ENCODE results near the gene TARS2. TPM values are rescaled to one million over a fixed set of nuclear protein-coding genes. Genes with fewer than 3 reads are reported as not detected.

TARS2 gene
- total RNA-seq, 1 experiment from 2014 or later, result 42.9 TPM

DNA sequence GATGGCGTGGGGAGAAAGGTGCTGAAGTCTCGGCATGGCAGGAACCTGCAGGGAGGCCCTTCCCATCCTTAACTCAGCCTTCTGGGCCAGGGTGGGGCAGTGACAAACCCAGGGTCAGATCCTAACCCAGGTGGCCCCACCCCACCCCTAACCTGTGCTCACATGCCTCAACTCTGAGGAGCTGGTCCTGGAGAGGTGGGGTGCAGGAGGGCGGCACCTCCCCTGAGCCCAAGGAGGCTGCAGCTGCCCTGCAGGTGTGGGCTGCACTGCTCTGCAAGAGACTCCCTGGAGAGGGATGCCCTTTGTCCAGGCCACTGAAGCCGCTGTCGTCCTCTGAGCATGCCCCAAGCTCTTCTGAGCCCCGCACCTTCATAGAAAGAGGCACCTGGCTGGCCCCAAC lies 46.8 kb downstream of the TARS2 start:
- no peaks in the 10 kb centered on the region for H3K36me3 Mint-ChIP-seq
- H3K27ac Mint-ChIP-seq, result no peak overlapping the region
- ChIA-PET POLR2A (no interaction called here), CTCF (interaction anchor here (1.5 to 8.6 kb wide), 5 partner anchors 10 to 48 kb away, joined by 3 to 144 read pairs (median 124); partner anchors contain the start of genes ADAMTSL4 and FALEC)
- H3K9me3 Mint-ChIP-seq, result no peaks in the 10 kb centered on the region
- H3K4me1 Mint-ChIP-seq, result peaks cover 19% of the 10 kb centered on the region
- no peak for TF ChIP-seq NR3C1 (CRISPR knock-in tag; conservative IDR thresholded peaks at IDR 0.05; ENCODE audit: low read depth)
- TF ChIP-seq, protein P1, sequence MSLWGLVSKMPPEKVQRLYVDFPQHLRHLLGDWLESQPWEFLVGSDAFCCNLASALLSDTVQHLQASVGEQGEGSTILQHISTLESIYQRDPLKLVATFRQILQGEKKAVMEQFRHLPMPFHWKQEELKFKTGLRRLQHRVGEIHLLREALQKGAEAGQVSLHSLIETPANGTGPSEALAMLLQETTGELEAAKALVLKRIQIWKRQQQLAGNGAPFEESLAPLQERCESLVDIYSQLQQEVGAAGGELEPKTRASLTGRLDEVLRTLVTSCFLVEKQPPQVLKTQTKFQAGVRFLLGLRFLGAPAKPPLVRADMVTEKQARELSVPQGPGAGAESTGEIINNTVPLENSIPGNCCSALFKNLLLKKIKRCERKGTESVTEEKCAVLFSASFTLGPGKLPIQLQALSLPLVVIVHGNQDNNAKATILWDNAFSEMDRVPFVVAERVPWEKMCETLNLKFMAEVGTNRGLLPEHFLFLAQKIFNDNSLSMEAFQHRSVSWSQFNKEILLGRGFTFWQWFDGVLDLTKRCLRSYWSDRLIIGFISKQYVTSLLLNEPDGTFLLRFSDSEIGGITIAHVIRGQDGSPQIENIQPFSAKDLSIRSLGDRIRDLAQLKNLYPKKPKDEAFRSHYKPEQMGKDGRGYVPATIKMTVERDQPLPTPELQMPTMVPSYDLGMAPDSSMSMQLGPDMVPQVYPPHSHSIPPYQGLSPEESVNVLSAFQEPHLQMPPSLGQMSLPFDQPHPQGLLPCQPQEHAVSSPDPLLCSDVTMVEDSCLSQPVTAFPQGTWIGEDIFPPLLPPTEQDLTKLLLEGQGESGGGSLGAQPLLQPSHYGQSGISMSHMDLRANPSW (CRISPR knock-in tag; conservative IDR thresholded peaks at IDR 0.05; ENCODE audit: low read depth), result no peak
- TF ChIP-seq, protein P2, sequence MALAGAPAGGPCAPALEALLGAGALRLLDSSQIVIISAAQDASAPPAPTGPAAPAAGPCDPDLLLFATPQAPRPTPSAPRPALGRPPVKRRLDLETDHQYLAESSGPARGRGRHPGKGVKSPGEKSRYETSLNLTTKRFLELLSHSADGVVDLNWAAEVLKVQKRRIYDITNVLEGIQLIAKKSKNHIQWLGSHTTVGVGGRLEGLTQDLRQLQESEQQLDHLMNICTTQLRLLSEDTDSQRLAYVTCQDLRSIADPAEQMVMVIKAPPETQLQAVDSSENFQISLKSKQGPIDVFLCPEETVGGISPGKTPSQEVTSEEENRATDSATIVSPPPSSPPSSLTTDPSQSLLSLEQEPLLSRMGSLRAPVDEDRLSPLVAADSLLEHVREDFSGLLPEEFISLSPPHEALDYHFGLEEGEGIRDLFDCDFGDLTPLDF (CRISPR knock-in tag; IDR thresholded peaks at IDR 0.05), result no peak
- TF ChIP-seq RORB (CRISPR knock-in tag; IDR thresholded peaks at IDR 0.05), result no peak
- ATAC-seq (no peak), DNase-seq (ENCODE audit: low spot score) (no peak)
- no peaks in the 10 kb centered on the region for H3K27me3 Mint-ChIP-seq (ENCODE audit: low read depth)
- H3K4me3 Mint-ChIP-seq, result no peak overlapping the region

DNA sequence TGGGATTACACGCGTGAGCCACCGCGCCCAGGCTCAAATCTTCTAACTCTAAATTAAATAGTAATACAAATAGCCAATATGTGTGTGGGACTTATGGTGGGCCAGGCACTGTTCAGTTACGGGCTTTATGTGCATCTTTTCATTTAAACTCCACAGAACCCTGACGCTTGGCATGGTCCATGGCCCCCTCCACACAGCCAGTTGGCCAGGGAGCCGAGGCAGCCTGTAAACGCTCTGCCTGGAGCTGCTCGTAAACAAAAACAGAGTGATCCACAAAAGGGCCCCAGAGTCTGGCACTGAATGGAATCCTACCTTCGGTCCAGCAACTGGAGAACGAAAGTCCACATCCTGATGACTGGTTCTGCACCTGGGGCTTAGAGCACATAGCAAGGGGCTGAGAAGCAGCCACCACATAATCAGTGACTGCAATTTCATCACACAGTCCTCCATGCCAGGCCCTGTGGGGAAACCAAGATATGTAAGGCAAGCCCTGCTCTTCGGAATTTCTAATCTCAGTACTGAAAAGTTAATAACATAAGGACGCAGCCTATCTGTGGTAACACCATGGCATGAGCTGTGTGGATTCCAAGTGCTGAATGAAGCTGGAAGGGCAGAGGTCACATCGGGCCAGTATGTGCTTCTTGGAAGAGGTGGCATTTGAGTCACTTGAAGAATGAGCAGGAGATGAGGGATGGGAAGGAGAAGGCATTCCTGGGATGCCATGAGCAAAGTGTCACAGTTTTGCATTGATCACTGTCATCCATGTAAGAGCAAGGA lies 48.5 kb downstream of the TARS2 start:
- Mint-ChIP-seq H3K9me3 (no peaks in the 10 kb centered on the region), H3K36me3 (no peaks in the 10 kb centered on the region), H3K4me1 (peaks cover 19% of the 10 kb centered on the region), H3K27me3 (ENCODE audit: low read depth) (no peaks in the 10 kb centered on the region), H3K27ac (no peak overlapping the region), H3K4me3 (no peak overlapping the region)
- no peak for TF ChIP-seq NR1H2 (CRISPR knock-in tag; IDR thresholded peaks at IDR 0.05)
- TF ChIP-seq ZNF232 (CRISPR knock-in tag; IDR thresholded peaks at IDR 0.05), result no peak
- TF ChIP-seq, protein P3, sequence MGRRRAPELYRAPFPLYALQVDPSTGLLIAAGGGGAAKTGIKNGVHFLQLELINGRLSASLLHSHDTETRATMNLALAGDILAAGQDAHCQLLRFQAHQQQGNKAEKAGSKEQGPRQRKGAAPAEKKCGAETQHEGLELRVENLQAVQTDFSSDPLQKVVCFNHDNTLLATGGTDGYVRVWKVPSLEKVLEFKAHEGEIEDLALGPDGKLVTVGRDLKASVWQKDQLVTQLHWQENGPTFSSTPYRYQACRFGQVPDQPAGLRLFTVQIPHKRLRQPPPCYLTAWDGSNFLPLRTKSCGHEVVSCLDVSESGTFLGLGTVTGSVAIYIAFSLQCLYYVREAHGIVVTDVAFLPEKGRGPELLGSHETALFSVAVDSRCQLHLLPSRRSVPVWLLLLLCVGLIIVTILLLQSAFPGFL (CRISPR knock-in tag; IDR thresholded peaks at IDR 0.05; ENCODE audit: borderline replicate concordance), result no peak
- no peak for TF ChIP-seq GTF2I (CRISPR knock-in tag; conservative IDR thresholded peaks at IDR 0.05)
- ChIA-PET POLR2A (interaction anchor here (1.0 kb wide), 1 partner anchor 172 kb away, joined by 3 read pairs; the partner anchor contains the start of gene RPRD2), CTCF (interaction anchor here (1.1 to 8.6 kb wide), 5 partner anchors 9 to 32 kb away, joined by 4 to 144 read pairs (median 124); partner anchors contain the start of genes ADAMTSL4 and FALEC)
- no peak for DNase-seq (ENCODE audit: low spot score)
- ATAC-seq, result no peak

DNA sequence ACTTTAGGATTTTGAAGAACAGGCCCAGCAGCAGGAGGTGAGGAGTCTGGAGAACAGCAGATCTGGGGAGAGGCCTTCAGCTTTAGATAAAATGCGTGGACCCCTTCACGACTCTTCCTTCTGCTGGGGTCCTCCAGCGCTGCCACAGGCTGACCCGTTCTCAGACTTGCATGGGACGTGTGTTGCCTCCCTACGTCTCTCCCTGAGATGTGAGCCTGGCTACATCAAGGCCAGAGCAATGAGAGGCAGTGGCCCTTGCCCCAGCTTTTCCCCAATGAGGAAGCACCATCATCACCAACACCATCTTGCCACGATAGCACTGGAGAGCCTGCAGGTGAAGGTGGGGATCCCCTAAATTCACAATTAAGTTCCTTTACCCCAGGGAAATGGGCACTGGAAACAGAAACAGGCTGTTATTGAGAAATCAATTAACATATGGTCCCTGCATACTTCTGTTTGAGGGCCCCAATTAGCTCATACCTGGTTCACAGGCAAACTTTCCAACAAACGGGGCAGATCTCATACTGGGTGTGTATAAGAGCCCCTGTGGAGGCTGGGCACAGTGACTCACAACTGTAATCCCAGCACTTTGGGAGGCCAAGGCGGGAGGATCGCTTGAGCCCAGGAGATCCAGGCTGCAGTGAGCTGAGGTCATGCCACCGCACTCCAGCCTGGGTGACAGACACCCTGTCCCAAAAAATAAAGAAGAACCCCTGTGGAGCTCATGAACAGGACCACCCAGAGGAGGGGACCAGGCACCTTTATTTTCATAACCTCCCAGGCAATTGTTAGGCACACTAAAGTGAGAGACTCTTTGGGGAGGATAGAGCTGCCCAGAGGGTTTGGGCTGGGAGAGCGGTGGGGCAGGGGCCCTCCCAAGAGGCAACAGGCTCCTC lies 49.9 kb downstream of the TARS2 start:
- Mint-ChIP-seq H3K4me3 (no peak overlapping the region), H3K9me3 (no peaks in the 10 kb centered on the region), H3K36me3 (no peaks in the 10 kb centered on the region), H3K27ac (peak overlapping the region; percentile 36; the same call in 1 of the 2 replicates), H3K27me3 (ENCODE audit: low read depth) (no peaks in the 10 kb centered on the region), H3K4me1 (peaks cover 19% of the 10 kb centered on the region)
- no peak for DNase-seq (ENCODE audit: low spot score)
- CTCF ChIA-PET, result interaction anchor here (0.5 to 8.6 kb wide), 27 partner anchors 9 to 628 kb away, joined by 3 to 144 read pairs (median 4); partner anchors contain the start of genes ADAMTSL4, CA14, ENSA and FALEC
- no peak for ATAC-seq
- POLR2A ChIA-PET, result interaction anchor here (1.0 to 1.8 kb wide), 6 partner anchors 12 to 92 kb away, joined by 3 to 7 read pairs (median 6); partner anchors contain the start of genes ADAMTSL4, ENSA and FALEC
- TF ChIP-seq, protein P4, sequence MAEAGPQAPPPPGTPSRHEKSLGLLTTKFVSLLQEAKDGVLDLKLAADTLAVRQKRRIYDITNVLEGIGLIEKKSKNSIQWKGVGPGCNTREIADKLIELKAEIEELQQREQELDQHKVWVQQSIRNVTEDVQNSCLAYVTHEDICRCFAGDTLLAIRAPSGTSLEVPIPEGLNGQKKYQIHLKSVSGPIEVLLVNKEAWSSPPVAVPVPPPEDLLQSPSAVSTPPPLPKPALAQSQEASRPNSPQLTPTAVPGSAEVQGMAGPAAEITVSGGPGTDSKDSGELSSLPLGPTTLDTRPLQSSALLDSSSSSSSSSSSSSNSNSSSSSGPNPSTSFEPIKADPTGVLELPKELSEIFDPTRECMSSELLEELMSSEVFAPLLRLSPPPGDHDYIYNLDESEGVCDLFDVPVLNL (CRISPR knock-in tag; IDR thresholded peaks at IDR 0.05; ENCODE audit: borderline replicate concordance, low read depth), result no peak
- TF ChIP-seq, protein P5, sequence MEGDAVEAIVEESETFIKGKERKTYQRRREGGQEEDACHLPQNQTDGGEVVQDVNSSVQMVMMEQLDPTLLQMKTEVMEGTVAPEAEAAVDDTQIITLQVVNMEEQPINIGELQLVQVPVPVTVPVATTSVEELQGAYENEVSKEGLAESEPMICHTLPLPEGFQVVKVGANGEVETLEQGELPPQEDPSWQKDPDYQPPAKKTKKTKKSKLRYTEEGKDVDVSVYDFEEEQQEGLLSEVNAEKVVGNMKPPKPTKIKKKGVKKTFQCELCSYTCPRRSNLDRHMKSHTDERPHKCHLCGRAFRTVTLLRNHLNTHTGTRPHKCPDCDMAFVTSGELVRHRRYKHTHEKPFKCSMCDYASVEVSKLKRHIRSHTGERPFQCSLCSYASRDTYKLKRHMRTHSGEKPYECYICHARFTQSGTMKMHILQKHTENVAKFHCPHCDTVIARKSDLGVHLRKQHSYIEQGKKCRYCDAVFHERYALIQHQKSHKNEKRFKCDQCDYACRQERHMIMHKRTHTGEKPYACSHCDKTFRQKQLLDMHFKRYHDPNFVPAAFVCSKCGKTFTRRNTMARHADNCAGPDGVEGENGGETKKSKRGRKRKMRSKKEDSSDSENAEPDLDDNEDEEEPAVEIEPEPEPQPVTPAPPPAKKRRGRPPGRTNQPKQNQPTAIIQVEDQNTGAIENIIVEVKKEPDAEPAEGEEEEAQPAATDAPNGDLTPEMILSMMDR (IDR thresholded peaks at IDR 0.05), result no peak
- TF ChIP-seq ZBTB21 (CRISPR knock-in tag; IDR thresholded peaks at IDR 0.05; ENCODE audit: borderline replicate concordance), result no peak
- TF ChIP-seq, protein P6, sequence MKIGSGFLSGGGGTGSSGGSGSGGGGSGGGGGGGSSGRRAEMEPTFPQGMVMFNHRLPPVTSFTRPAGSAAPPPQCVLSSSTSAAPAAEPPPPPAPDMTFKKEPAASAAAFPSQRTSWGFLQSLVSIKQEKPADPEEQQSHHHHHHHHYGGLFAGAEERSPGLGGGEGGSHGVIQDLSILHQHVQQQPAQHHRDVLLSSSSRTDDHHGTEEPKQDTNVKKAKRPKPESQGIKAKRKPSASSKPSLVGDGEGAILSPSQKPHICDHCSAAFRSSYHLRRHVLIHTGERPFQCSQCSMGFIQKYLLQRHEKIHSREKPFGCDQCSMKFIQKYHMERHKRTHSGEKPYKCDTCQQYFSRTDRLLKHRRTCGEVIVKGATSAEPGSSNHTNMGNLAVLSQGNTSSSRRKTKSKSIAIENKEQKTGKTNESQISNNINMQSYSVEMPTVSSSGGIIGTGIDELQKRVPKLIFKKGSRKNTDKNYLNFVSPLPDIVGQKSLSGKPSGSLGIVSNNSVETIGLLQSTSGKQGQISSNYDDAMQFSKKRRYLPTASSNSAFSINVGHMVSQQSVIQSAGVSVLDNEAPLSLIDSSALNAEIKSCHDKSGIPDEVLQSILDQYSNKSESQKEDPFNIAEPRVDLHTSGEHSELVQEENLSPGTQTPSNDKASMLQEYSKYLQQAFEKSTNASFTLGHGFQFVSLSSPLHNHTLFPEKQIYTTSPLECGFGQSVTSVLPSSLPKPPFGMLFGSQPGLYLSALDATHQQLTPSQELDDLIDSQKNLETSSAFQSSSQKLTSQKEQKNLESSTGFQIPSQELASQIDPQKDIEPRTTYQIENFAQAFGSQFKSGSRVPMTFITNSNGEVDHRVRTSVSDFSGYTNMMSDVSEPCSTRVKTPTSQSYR (CRISPR knock-in tag; IDR thresholded peaks at IDR 0.05), result no peak
- no peak for TF ChIP-seq NFATC4 (CRISPR knock-in tag; IDR thresholded peaks at IDR 0.05)
- no peak for TF ChIP-seq RORB (CRISPR knock-in tag; IDR thresholded peaks at IDR 0.05)
- no peak for TF ChIP-seq ZNF423 (CRISPR knock-in tag; IDR thresholded peaks at IDR 0.05)
- no peak for TF ChIP-seq IRF2 (CRISPR knock-in tag; IDR thresholded peaks at IDR 0.05; ENCODE audit: borderline replicate concordance, low read depth)

Data from WTC11 (cell line).